ENCODE results near the gene FERMT3. TPM values are rescaled to one million over a fixed set of nuclear protein-coding genes. Genes with fewer than 3 reads are reported as not detected.
A peak's percentile ranks its signal among the peaks of the same experiment; 100 is the strongest.
"Not testable (repeated sequence)": the region's sequence is repeated elsewhere in the genome, so short reads cannot be mapped to it uniquely, and the experiment has no call there.

Gene FERMT3
- total and polyA plus RNA-seq, 7 donors = 15.0 to 41.5 (median 20.4) TPM

DNA sequence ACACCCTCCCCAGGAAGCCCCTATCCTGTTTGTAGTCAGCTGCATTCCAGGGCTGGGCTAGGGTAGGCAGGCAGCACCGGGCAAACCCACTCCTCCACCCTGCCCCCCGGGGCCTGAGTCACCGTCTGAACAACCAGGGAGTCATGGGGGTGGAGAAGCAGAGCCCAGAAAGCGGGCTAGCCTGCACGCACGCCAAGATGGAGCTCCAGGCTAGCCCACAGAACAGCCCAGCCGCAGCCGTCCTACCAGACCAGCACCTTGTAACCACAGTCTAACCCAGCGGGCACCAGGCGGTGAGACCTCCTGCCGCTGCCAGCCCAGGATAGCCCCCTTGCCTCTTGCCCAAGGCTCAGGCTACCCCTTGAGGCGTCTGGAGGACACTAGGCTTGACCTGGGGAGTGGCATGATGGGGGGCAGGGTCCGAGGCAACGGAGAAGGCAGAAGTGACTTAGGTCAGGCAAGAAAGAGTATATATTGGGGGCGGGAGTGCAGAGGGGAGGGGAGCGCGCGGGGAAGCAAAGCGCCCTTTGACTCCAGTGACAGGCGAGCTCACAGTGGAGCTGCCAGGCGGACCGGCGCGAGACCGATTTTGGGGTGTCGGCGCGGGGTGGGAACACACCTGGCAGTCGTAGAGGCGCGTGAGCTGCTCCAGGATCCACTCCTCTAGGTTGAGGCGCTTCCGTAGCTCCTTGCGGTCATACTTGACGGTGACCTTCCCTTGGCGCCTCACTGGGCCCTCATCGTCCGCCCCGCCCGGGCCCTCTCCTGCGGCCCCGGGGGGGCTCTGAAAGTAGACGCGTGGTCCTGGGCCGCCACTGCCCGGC, 39.5 kb downstream of the FERMT3 start:
- DNase-seq = peak; percentile 86
- peak overlapping the region; percentile 83 to 96 (median 90) for H3K27ac ChIP-seq
- WGBS, 2 donors = 1% methylated on average over 46 of the region's 46 CpGs
- no peaks in the 10 kb centered on the region for H3K27me3 ChIP-seq
- peak in 2 of 4 donors; percentile 33 to 59 for TF ChIP-seq POLR2AphosphoS5 (IDR thresholded peaks at IDR 0.05)
- TF ChIP-seq POLR2A (IDR thresholded peaks at IDR 0.05) = no peak
- no peaks in the 10 kb centered on the region for H3K9me3 ChIP-seq
- H3K4me3 ChIP-seq = peak overlapping the region; percentile 53 to 64 (median 56)
- peaks cover 0 to 66% (median 43%) of the 10 kb centered on the region in 4 donors for H3K4me1 ChIP-seq
- intact Hi-C loops (cut with DNase I) = loop anchor here (5.0 kb wide), 1 partner anchor 56 kb away; the partner anchor contains the start of gene CATSPERZ
- peaks cover 0 to 9% (median 4%) of the 10 kb centered on the region in 4 donors for H3K36me3 ChIP-seq

DNA sequence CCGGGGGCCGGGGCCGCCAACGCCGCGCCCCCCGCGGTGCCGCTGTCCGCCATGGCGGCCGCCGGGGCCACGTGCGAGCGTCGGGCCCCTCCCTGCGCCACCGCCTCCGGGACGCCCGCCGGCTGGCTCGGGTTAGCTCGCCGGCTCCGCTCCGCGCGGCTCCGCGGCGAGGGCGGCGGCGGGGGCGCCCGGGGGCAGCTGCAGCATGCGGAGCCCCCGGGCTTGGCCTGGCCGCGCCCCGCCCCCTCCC, 40.0 kb downstream of the FERMT3 start:
- not testable (repeated sequence) for H3K27me3 ChIP-seq, DNase-seq, H3K9me3 ChIP-seq, H3K36me3 ChIP-seq
- Histone ChIP-seq H3K4me1 (peaks cover 0 to 67% (median 44%) of the 10 kb centered on the region in 4 donors), H3K4me3 (peak overlapping the region; percentile 53 to 64 (median 56)), H3K27ac (peak overlapping the region; percentile 83 to 96 (median 92))
- 1 to 2% methylated on average over 43 of the region's 43 CpGs for WGBS, 2 donors
- intact Hi-C loops (cut with DNase I) = loop anchor here (5.0 kb wide), 1 partner anchor 56 kb away; the partner anchor contains the start of gene CATSPERZ

DNA sequence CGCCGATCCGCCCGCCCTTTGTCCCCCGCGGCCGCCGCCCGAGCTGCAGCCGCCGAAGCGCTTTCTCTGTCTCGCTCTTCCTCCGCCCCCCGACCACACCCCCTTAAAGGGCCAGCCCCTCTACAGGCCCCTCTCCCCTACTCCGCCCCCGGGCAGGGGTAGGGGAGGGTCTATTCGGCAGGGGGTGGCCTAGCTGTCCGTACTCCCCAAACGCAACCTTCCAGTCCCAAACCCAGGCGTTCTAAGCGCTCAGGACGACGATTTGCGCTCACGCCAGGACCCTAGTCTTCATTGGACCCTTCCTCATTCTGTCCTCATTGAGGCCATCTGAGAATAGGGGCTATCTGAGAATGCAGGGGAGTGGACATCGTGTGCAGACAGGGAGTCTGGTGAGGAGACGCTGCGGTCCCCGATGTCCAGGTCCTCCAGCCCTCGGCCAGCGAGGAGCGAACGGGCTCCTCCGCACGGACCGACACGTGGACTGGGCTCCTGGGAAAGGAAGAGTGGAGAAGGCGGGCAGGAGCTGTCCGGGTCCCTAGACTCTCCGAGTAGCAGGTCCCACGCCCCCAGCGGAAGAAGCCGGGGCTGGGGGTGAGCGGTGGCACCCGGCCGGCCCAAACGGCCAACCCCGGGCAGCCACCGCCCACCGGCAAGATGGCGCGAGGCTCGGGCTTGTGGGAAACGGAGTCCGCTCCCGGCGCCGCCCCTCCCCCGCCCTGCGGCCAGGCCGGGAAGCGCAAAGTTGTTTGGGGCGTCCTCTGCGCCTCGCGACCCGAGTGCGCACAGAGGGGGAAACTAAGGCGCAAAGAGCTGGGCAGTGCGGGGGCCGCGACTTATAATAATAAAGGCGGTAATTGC, 40.6 kb downstream of the FERMT3 start, which contains the start of gene PPP1R14B:
TSS of gene PPP1R14B (minus strand) at position 73 of the 858 bp plus-strand sequence. CDS start 270 bp downstream, outside the sequence.
- peak; percentile 93 for DNase-seq
- Histone ChIP-seq H3K4me3 (peak within 1 kb of the TSS; percentile 53 to 64 (median 56)), H3K27me3 (no peaks in the 10 kb centered on the region), H3K9me3 (no peaks in the 10 kb centered on the region), H3K27ac (peak within 1 kb of the TSS; percentile 83 to 96 (median 92)), H3K36me3 (peaks cover 0 to 9% (median 4%) of the 10 kb centered on the region in 4 donors), H3K4me1 (peaks cover 0 to 67% (median 46%) of the 10 kb centered on the region in 4 donors)
- WGBS, 2 donors = 1% methylated on average over 74 of the region's 74 CpGs
- TF ChIP-seq POLR2A (IDR thresholded peaks at IDR 0.05) = peak in 1 of 2 donors; percentile 32
- TF ChIP-seq POLR2AphosphoS5 (IDR thresholded peaks at IDR 0.05) = peak in 3 of 4 donors; percentile 40 to 65 (median 61)
- no peak for TF ChIP-seq EP300 (IDR thresholded peaks at IDR 0.05)
- TF ChIP-seq, protein P1, sequence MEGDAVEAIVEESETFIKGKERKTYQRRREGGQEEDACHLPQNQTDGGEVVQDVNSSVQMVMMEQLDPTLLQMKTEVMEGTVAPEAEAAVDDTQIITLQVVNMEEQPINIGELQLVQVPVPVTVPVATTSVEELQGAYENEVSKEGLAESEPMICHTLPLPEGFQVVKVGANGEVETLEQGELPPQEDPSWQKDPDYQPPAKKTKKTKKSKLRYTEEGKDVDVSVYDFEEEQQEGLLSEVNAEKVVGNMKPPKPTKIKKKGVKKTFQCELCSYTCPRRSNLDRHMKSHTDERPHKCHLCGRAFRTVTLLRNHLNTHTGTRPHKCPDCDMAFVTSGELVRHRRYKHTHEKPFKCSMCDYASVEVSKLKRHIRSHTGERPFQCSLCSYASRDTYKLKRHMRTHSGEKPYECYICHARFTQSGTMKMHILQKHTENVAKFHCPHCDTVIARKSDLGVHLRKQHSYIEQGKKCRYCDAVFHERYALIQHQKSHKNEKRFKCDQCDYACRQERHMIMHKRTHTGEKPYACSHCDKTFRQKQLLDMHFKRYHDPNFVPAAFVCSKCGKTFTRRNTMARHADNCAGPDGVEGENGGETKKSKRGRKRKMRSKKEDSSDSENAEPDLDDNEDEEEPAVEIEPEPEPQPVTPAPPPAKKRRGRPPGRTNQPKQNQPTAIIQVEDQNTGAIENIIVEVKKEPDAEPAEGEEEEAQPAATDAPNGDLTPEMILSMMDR (IDR thresholded peaks at IDR 0.05) = peak in 1 of 4 experiments; percentile 4
- intact Hi-C loops (cut with DNase I) = loop anchor here (5.0 kb wide), 1 partner anchor 55 kb away; the partner anchor contains the start of gene CATSPERZ

DNA sequence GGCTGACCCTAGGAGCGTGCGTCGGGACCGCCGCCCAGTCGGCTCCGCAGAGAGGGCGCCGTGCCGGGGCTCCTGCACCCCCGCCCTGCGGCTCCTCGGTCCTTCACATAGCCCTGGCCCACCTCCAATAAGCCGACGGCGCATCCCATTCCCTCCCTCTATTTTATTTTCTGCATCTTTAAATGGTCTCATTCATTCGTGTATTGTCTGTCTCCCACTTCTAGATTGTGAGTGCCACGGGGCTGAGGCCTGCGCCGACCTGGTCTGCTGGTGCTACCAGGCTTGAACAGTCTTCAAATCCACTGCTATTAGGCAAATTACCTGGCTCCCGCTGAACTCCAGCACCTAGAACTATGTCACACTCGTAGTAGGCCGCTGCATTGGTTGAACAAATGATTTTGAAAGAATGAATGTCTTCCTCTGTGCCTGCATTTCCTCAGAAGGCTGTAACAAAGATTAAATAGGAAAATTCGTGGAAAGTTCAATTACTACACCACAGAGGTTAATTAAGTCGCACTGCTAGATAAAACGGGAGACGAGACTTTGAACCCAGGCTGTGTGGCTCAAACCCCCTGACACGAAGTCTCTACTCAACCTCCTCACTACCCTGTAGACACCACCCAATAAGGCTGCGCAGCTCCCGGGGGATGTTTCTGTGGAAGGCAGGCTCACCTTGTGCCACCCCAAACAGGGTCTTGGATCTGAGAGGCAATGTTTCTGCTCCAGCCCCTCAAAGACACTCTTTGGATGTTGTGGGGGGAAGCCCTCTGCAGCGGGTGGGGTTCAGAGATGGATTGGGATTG, 41.4 kb downstream of the FERMT3 start:
- 31 to 53% methylated on average over 31 of the region's 31 CpGs for WGBS, 2 donors
- intact Hi-C loops (cut with DNase I) = loop anchor here (5.0 kb wide), 1 partner anchor 54 kb away; the partner anchor contains the start of gene CATSPERZ
- peak overlapping the region; percentile 83 to 94 (median 89) for H3K27ac ChIP-seq
- peaks cover 0 to 9% (median 4%) of the 10 kb centered on the region in 4 donors for H3K36me3 ChIP-seq
- no peaks in the 10 kb centered on the region for H3K9me3 ChIP-seq
- no peaks in the 10 kb centered on the region for H3K27me3 ChIP-seq
- peaks cover 0 to 67% (median 46%) of the 10 kb centered on the region in 4 donors for H3K4me1 ChIP-seq
- DNase-seq = no peak
- peak overlapping the region; percentile 52 to 64 (median 56) for H3K4me3 ChIP-seq
- TF ChIP-seq POLR2AphosphoS5 (IDR thresholded peaks at IDR 0.05) = no peak
- no peak for TF ChIP-seq EP300 (IDR thresholded peaks at IDR 0.05)
- TF ChIP-seq POLR2A (IDR thresholded peaks at IDR 0.05) = no peak
- TF ChIP-seq, protein P1 (IDR thresholded peaks at IDR 0.05) = no peak

DNA sequence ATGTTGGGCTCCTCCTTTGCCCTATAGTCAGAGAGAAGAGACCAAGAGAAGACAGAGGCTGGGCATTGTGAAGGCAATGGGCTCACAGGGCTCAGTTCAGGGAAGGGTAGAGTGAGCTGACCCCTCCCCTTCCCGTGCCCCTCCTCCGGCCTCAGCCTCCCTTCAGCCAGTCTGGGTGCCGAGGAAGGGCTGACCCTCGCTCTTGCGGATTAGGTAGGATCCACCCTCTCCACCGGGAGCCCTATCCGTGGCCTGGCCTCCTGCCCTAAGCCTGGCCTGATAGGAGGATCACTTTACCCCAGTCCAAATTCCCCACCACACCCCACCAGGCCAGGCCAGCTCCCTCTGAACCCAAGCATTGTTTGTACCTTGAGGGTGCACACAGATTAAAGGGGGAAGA, 42.1 kb downstream of the FERMT3 start:
- intact Hi-C loops (cut with DNase I) = loop anchor here (5.0 kb wide), 1 partner anchor 54 kb away; the partner anchor contains the start of gene CATSPERZ
- no peaks in the 10 kb centered on the region for H3K27me3 ChIP-seq
- peaks cover 0 to 69% (median 46%) of the 10 kb centered on the region in 4 donors for H3K4me1 ChIP-seq
- peaks cover 0 to 7% (median 2%) of the 10 kb centered on the region in 4 donors for H3K36me3 ChIP-seq
- no peak overlapping the region for H3K4me3 ChIP-seq
- 76 to 87% methylated on average over 7 of the region's 7 CpGs for WGBS, 2 donors
- H3K9me3 ChIP-seq = no peaks in the 10 kb centered on the region
- no peak for TF ChIP-seq POLR2AphosphoS5 (IDR thresholded peaks at IDR 0.05)
- no peak for TF ChIP-seq POLR2A (IDR thresholded peaks at IDR 0.05)
- TF ChIP-seq, protein P1 (IDR thresholded peaks at IDR 0.05) = no peak
- TF ChIP-seq EP300 (IDR thresholded peaks at IDR 0.05) = no peak
- H3K27ac ChIP-seq = no peak overlapping the region
- no peak for DNase-seq

Measured in sigmoid colon (tissue), 7 donors.